ENCODE data around the gene EPHA4.

EPHA4 gene

DNA sequence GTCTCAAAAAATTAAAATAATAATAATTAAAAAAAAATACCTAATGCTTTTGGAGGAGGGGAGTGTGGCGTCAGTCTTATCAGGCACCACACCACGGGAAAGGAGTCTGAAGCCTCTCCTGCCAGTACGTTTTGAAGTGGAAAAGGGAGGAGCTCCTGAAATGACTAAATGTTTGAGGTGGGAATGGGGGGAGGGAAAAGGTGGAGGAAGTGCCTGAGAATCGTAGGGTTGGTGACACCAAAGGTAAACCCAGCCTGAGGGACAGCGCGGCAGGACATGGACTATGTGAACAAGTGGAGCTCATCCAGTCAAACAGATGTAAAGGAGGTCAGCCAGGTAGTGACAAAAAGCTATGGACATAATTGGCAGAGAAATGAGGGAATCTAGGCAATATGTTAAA is 42.2 kb upstream of the EPHA4 start:
- Histone ChIP-seq H3K27me3 (replicated peaks; ENCODE audit: insufficient read depth, low read length) (no peaks in the 10 kb centered on the region), H3K4me1 (ENCODE audit: low read length) (no peaks in the 10 kb centered on the region), H3K27ac (ENCODE audit: low read length) (no peak overlapping the region), H3K79me2 (ENCODE audit: low read length) (no peaks in the 10 kb centered on the region), H3K9me2 (replicated peaks; ENCODE audit: insufficient read depth, low read length) (no peaks in the 10 kb centered on the region), H3K4me3 (ENCODE audit: low read length) (no peak overlapping the region), H4K20me1 (ENCODE audit: insufficient read depth, low read length) (no peaks in the 10 kb centered on the region), H3K36me3 (replicated peaks; ENCODE audit: insufficient read depth, low read length) (no peaks in the 10 kb centered on the region), H3K4me2 (ENCODE audit: low read depth, low read length) (no peak overlapping the region), H3K9me3 (replicated peaks; ENCODE audit: insufficient read depth, low read length) (no peaks in the 10 kb centered on the region), H3K9ac (ENCODE audit: low read length) (no peak overlapping the region), H3F3A (ENCODE audit: insufficient read depth, low read length) (no peaks in the 10 kb centered on the region), H2AFZ (ENCODE audit: low read length) (no peak overlapping the region)
- no peak for TF ChIP-seq EZH2phosphoT487 (IDR thresholded peaks at IDR 0.05; ENCODE audit: low read length)
- no peak for TF ChIP-seq CTCF (IDR thresholded peaks at IDR 0.05; ENCODE audit: low read length)
- no peak for TF ChIP-seq EZH2 (optimal IDR thresholded peaks at IDR 0.05; ENCODE audit: low read depth, low read length)
- DNase-seq, result no peak

GRCh38 chr2:221612800-221613199 is 40.7 kb upstream of the EPHA4 start:
- H3F3A ChIP-seq (ENCODE audit: insufficient read depth, low read length), result no peaks in the 10 kb centered on the region
- H3K9me3 ChIP-seq (replicated peaks; ENCODE audit: insufficient read depth, low read length), result no peaks in the 10 kb centered on the region
- no peak overlapping the region for H3K27ac ChIP-seq (ENCODE audit: low read length)
- TF ChIP-seq CTCF (IDR thresholded peaks at IDR 0.05; ENCODE audit: low read length) (no peak), EZH2phosphoT487 (IDR thresholded peaks at IDR 0.05; ENCODE audit: low read length) (no peak), EZH2 (optimal IDR thresholded peaks at IDR 0.05; ENCODE audit: low read depth, low read length) (no peak)
- H3K36me3 ChIP-seq (replicated peaks; ENCODE audit: insufficient read depth, low read length), result no peaks in the 10 kb centered on the region
- H3K4me2 ChIP-seq (ENCODE audit: low read depth, low read length), result no peak overlapping the region
- H3K4me3 ChIP-seq (ENCODE audit: low read length), result no peak overlapping the region
- H3K9ac ChIP-seq (ENCODE audit: low read length), result no peak overlapping the region
- H2AFZ ChIP-seq (ENCODE audit: low read length), result no peak overlapping the region
- H3K4me1 ChIP-seq (ENCODE audit: low read length), result no peaks in the 10 kb centered on the region
- DNase-seq, result no peak
- H3K27me3 ChIP-seq (replicated peaks; ENCODE audit: insufficient read depth, low read length), result no peaks in the 10 kb centered on the region
- no peaks in the 10 kb centered on the region for H3K9me2 ChIP-seq (replicated peaks; ENCODE audit: insufficient read depth, low read length)
- no peaks in the 10 kb centered on the region for H3K79me2 ChIP-seq (ENCODE audit: low read length)
- H4K20me1 ChIP-seq (ENCODE audit: insufficient read depth, low read length), result no peaks in the 10 kb centered on the region

DNA sequence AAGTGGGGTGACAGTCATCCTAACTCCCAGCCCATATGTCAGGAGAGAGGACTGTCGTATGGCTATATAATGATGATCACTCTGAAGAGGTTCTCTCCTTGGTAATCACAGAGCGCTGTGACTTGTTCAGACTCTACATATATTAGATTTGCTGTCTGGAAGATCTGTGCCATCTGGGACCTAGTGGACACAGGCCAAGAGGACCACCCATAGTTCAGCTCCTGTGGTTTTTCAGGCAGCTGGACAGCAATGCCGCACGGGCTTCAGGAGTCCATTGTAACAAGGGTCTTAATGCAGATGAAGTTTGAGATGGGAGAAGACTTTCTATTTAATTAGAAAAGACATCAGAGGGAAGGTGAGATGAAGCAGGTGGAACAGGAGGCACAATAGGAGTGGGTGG is 40.1 kb upstream of the EPHA4 start:
- Histone ChIP-seq H3K79me2 (ENCODE audit: low read length) (no peaks in the 10 kb centered on the region), H3K4me3 (ENCODE audit: low read length) (no peak overlapping the region), H3K27ac (ENCODE audit: low read length) (no peak overlapping the region), H3K27me3 (replicated peaks; ENCODE audit: insufficient read depth, low read length) (no peaks in the 10 kb centered on the region), H3K36me3 (replicated peaks; ENCODE audit: insufficient read depth, low read length) (no peaks in the 10 kb centered on the region), H3F3A (ENCODE audit: insufficient read depth, low read length) (no peaks in the 10 kb centered on the region), H3K9me2 (replicated peaks; ENCODE audit: insufficient read depth, low read length) (no peaks in the 10 kb centered on the region), H3K9me3 (replicated peaks; ENCODE audit: insufficient read depth, low read length) (no peaks in the 10 kb centered on the region), H3K9ac (ENCODE audit: low read length) (no peak overlapping the region), H3K4me2 (ENCODE audit: low read depth, low read length) (no peak overlapping the region), H2AFZ (ENCODE audit: low read length) (no peak overlapping the region), H4K20me1 (ENCODE audit: insufficient read depth, low read length) (no peaks in the 10 kb centered on the region), H3K4me1 (ENCODE audit: low read length) (no peaks in the 10 kb centered on the region)
- no peak for DNase-seq
- TF ChIP-seq CTCF (IDR thresholded peaks at IDR 0.05; ENCODE audit: low read length) (no peak), EZH2phosphoT487 (IDR thresholded peaks at IDR 0.05; ENCODE audit: low read length) (no peak), EZH2 (optimal IDR thresholded peaks at IDR 0.05; ENCODE audit: low read depth, low read length) (no peak)
